CD14-positive monocyte (primary cell): ENCODE measurements around the gene SDE2. TPM values are rescaled to one million over a fixed set of nuclear protein-coding genes. Genes with fewer than 3 reads are reported as not detected.
A peak's percentile ranks its signal among the peaks of the same experiment; 100 is the strongest.

ENCODE experiments used
- DNase-seq, 3 donors: peaks; one replicate each; pipeline ENCODE4 v3.0.0-alpha.2; 2011 to 2022
- H2AFZ ChIP-seq: 2 replicates; pipeline ENCODE4 v1.6.0; 2012; ENCODE audit warnings: mild to moderate bottlenecking, low read depth, low read length, inconsistent platforms; ENCODE audit not compliant: insufficient read depth, poor library complexity, severe bottlenecking
- H3K27ac ChIP-seq, 2 donors: 1 replicate in 1 of 2; 2 replicates in 1 of 2; pipeline ENCODE4 v1.5.1; 2012 to 2013; ENCODE audit warnings: low read length in 2 of 2, control low read depth in 1 of 2, inconsistent platforms in 1 of 2, low read depth in 1 of 2, mild to moderate bottlenecking in 1 of 2
- H3K27me3 ChIP-seq, 2 donors: one replicate each; pipeline versions ENCODE4 v1.6.0 to v1.6.1; 2011 to 2013; ENCODE audit warnings: low read length in 2 of 2; ENCODE audit not compliant: control insufficient read depth in 2 of 2, insufficient read depth in 2 of 2
- H3K36me3 ChIP-seq, 2 donors: replicated peaks in 1 of 2; 1 replicate in 1 of 2; 2 replicates in 1 of 2; pipeline versions ENCODE4 v1.5.1 to v1.6.1; 2012 to 2013; ENCODE audit warnings: low read length in 2 of 2, control low read depth in 1 of 2, inconsistent platforms in 1 of 2, mild to moderate bottlenecking in 1 of 2; ENCODE audit not compliant: insufficient read depth in 2 of 2, control insufficient read depth in 1 of 2
- H3K4me1 ChIP-seq, 2 donors: 1 replicate in 1 of 2; 2 replicates in 1 of 2; pipeline versions ENCODE4 v1.5.1 to v1.6.1; 2012 to 2013; ENCODE audit warnings: low read length in 2 of 2, control low read depth in 1 of 2, inconsistent platforms in 1 of 2, mild to moderate bottlenecking in 1 of 2, moderate library complexity in 1 of 2; ENCODE audit not compliant: insufficient read depth in 2 of 2, control insufficient read depth in 1 of 2
- H3K4me2 ChIP-seq: replicated peaks from 2 replicates; pipeline ENCODE3; 2012; ENCODE audit warnings: low read length, moderate library complexity, mild to moderate bottlenecking; ENCODE audit not compliant: poor library complexity, severe bottlenecking; ENCODE audit errors: extremely low read depth
- H3K4me3 ChIP-seq, 3 experiments: fragments of 200-600 bp in 1 of 3; sonication (generic) in 1 of 3; replicated peaks in 1 of 3; 1 replicate in 2 of 3; 2 replicates in 1 of 3; pipeline ENCODE4 v1.5.1; 2011 to 2013; ENCODE audit warnings: low read length in 3 of 3, mild to moderate bottlenecking in 3 of 3, control low read depth in 2 of 3, low read depth in 2 of 3, inconsistent platforms in 1 of 3, moderate library complexity in 1 of 3
- H3K79me2 ChIP-seq: 2 replicates; pipeline ENCODE4 v1.6.0; 2012; ENCODE audit warnings: mild to moderate bottlenecking, control low read depth, inconsistent platforms, low read length, moderate library complexity; ENCODE audit not compliant: insufficient read depth
- H3K9ac ChIP-seq: 2 replicates; pipeline ENCODE4 v1.6.0; 2017; ENCODE audit warnings: low read length, mild to moderate bottlenecking; ENCODE audit not compliant: insufficient read depth, poor library complexity, severe bottlenecking
- H3K9me3 ChIP-seq, 2 donors: replicated peaks in 1 of 2; 1 replicate in 1 of 2; 2 replicates in 1 of 2; pipeline versions ENCODE4 v1.5.1 to v1.6.1; 2012 to 2013; ENCODE audit warnings: low read length in 2 of 2, control low read depth in 1 of 2; ENCODE audit not compliant: control insufficient read depth in 1 of 2, insufficient read depth in 1 of 2
- H4K20me1 ChIP-seq: 2 replicates; pipeline ENCODE4 v1.6.0; 2012; ENCODE audit warnings: mild to moderate bottlenecking, low read length, control low read depth, moderate library complexity; ENCODE audit not compliant: insufficient read depth
- H3K27ac Mint-ChIP-seq, 7 donors: one replicate each; pipeline ENCODE4 v1.8.0; 2020; ENCODE audit warnings: mild to moderate bottlenecking in 7 of 7, mixed read lengths in 7 of 7, moderate library complexity in 6 of 7, inconsistent platforms in 2 of 7
- H3K27me3 Mint-ChIP-seq, 3 donors: one replicate each; pipeline ENCODE4 v1.8.0; 2021 to 2022; ENCODE audit warnings: low read depth in 3 of 3, mild to moderate bottlenecking in 3 of 3, mixed read lengths in 3 of 3, moderate library complexity in 3 of 3, inconsistent platforms in 1 of 3
- H3K36me3 Mint-ChIP-seq, 2 donors: one replicate each; pipeline ENCODE4 v1.8.0; 2020; ENCODE audit warnings: mixed read lengths in 2 of 2, inconsistent platforms in 1 of 2, mild to moderate bottlenecking in 1 of 2
- H3K4me1 Mint-ChIP-seq: one replicate; pipeline ENCODE4 v1.8.0; 2020; ENCODE audit warnings: mild to moderate bottlenecking, mixed read lengths
- H3K4me3 Mint-ChIP-seq, 2 donors: one replicate each; pipeline ENCODE4 v1.8.0; 2020; ENCODE audit warnings: mild to moderate bottlenecking in 2 of 2, mixed read lengths in 2 of 2, moderate library complexity in 1 of 2
- H3K9me3 Mint-ChIP-seq, 7 donors: one replicate each; pipeline ENCODE4 v1.8.0; 2020 to 2022; ENCODE audit warnings: mixed read lengths in 7 of 7, mild to moderate bottlenecking in 6 of 7, moderate library complexity in 6 of 7, inconsistent platforms in 2 of 7
- WGBS: methylation state at CpG from one replicate; pipeline ENCODE4 v1.1.5; 2013; ENCODE audit warnings: missing lambda C conversion rate; ENCODE audit not compliant: insufficient coverage; 5-methylcytosine and 5-hydroxymethylcytosine counted together
- intact Hi-C, 2 donors: fragments of 100-400 bp; cut with micrococcal nuclease; formaldehyde crosslinking; loops; one replicate each; pipeline versions ENCODE4 v1.15.0 to v1.15.1; 2023
- polyA plus RNA-seq, 3 donors: library from polyadenylated mRNA; depleted of rRNA in 1 of 3; unstranded in 2 of 3; stranded (reverse) in 1 of 3; fragments of 300-500 nt in 2 of 3; fragments of >200 nt in 1 of 3; fragmentation: Illumina TruSeq in 2 of 3; gene quantifications; 1 replicate in 2 of 3; 2 replicates in 1 of 3; pipeline ENCODE4 v1.2.3, GENCODE V29; 2012 to 2021
- TF ChIP-seq, protein P1 (sequence below): fragments of 200-600 bp; IDR thresholded peaks from one replicate; pipeline ENCODE4 v1.8.0; 2022; ENCODE audit warnings: antibody characterized with exemption, mild to moderate bottlenecking

SDE2 gene
- polyA plus RNA-seq, 3 donors: 6.8 to 18.0 (median 8.4) TPM

GRCh38 chr1:225965231-225965630, 33.9 kb downstream of the SDE2 start:
- intact Hi-C loops: no loop called here
- Histone ChIP-seq H3K4me3 (no peak overlapping the region), H3K9ac (no peak overlapping the region), H4K20me1 (no peaks in the 10 kb centered on the region), H3K36me3 (no peaks in the 10 kb centered on the region), H3K4me2 (no peak overlapping the region), H3K27me3 (no peaks in the 10 kb centered on the region), H3K27ac (no peak overlapping the region), H3K4me1 (peaks cover 2 to 4% of the 10 kb centered on the region in 2 donors), H3K79me2 (no peaks in the 10 kb centered on the region), H3K9me3 (no peaks in the 10 kb centered on the region), H2AFZ (no peak overlapping the region)
- no peak overlapping the region for H3K4me3 Mint-ChIP-seq
- H3K36me3 Mint-ChIP-seq: no peaks in the 10 kb centered on the region
- peaks cover 0 to 2% (median 0%) of the 10 kb centered on the region in 7 donors for H3K9me3 Mint-ChIP-seq
- H3K27ac Mint-ChIP-seq: peak overlapping the region in 1 of 7 donors; percentile 30
- H3K27me3 Mint-ChIP-seq: peaks cover 0 to 4% (median 2%) of the 10 kb centered on the region in 3 donors
- no peak for DNase-seq
- 85% methylated on average over 5 of the region's 5 CpGs for WGBS
- TF ChIP-seq, protein P1, sequence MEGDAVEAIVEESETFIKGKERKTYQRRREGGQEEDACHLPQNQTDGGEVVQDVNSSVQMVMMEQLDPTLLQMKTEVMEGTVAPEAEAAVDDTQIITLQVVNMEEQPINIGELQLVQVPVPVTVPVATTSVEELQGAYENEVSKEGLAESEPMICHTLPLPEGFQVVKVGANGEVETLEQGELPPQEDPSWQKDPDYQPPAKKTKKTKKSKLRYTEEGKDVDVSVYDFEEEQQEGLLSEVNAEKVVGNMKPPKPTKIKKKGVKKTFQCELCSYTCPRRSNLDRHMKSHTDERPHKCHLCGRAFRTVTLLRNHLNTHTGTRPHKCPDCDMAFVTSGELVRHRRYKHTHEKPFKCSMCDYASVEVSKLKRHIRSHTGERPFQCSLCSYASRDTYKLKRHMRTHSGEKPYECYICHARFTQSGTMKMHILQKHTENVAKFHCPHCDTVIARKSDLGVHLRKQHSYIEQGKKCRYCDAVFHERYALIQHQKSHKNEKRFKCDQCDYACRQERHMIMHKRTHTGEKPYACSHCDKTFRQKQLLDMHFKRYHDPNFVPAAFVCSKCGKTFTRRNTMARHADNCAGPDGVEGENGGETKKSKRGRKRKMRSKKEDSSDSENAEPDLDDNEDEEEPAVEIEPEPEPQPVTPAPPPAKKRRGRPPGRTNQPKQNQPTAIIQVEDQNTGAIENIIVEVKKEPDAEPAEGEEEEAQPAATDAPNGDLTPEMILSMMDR: no peak
- H3K4me1 Mint-ChIP-seq: peaks cover 3% of the 10 kb centered on the region

- no peaks in the 10 kb centered on the region for H3K9me3 ChIP-seq
- Mint-ChIP-seq H3K4me3 (no peak overlapping the region), H3K36me3 (no peaks in the 10 kb centered on the region), H3K27ac (no peak overlapping the region), H3K27me3 (peaks cover 0 to 4% (median 2%) of the 10 kb centered on the region in 3 donors), H3K4me1 (peaks cover 3% of the 10 kb centered on the region), H3K9me3 (peaks cover 0 to 2% (median 0%) of the 10 kb centered on the region in 7 donors)
- H4K20me1 ChIP-seq: no peaks in the 10 kb centered on the region
- H3K4me2 ChIP-seq: no peak overlapping the region
- H3K27me3 ChIP-seq: no peaks in the 10 kb centered on the region
- H3K4me1 ChIP-seq: peaks cover 2 to 4% of the 10 kb centered on the region in 2 donors
- DNase-seq: no peak
- H3K9ac ChIP-seq: no peak overlapping the region
- H3K27ac ChIP-seq: no peak overlapping the region
- no peaks in the 10 kb centered on the region for H3K36me3 ChIP-seq
- TF ChIP-seq, protein P1: no peak
- WGBS: 80% methylated on average over 7 of the region's 15 CpGs
- H3K4me3 ChIP-seq: no peak overlapping the region
- intact Hi-C loops: no loop called here
- no peak overlapping the region for H2AFZ ChIP-seq
- no peaks in the 10 kb centered on the region for H3K79me2 ChIP-seq
Measured at GRCh38 chr1:225963735-225964530, 35.2 kb downstream of the SDE2 start.
